ENCODE results near the gene ELMO1.

Gene ELMO1

DNA sequence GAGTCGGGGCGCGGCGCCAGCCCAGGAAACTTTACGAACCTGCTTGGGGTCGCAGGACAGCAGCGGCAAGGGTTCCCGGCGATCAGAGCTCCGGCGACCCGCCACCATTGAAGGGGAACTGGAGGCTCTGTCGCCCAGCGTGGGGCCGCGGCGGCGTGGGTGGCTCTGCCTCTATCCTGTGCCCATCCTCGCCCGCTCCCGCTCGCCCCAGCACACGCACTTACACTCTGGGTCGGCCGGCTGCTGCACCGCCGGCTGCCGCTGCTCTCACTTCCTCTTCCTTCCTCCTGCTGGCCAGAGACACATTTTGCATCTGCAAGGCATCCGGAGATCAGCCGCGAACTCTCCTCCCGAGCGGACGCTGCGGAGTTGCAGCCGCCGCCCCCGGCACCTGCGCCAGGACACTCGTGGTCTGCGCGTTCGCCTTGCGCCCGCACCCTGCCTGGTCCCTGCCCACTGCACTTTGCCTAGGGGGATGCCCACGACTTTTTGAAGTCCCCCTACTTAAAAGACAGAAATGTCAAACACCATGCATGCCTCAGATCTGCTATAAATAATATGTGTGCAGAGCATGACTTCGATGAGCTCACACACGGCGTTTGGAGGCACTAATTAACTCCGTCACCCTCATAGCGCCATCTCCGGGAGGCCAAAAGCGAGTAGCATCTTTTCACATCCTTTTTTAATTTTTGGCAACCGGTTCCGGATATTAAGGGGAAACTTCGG, at the start of gene ELMO1:
Gene ELMO1, minus strand, starts transcription at position 229 of the 726 bp plus-strand sequence. CDS start 106,174 bp downstream, outside the sequence.
- DNase-seq: peak; percentile 39

GRCh38 chr7:37497576-37497975, 48.9 kb upstream of the ELMO1 start:
- no peak for DNase-seq

- DNase-seq: peak; percentile 14
Measured at GRCh38 chr7:37495574-37496184, 47.0 kb upstream of the ELMO1 start.

- no peak for DNase-seq
Measured at GRCh38 chr7:37494926-37495325, 46.3 kb upstream of the ELMO1 start.

DNA sequence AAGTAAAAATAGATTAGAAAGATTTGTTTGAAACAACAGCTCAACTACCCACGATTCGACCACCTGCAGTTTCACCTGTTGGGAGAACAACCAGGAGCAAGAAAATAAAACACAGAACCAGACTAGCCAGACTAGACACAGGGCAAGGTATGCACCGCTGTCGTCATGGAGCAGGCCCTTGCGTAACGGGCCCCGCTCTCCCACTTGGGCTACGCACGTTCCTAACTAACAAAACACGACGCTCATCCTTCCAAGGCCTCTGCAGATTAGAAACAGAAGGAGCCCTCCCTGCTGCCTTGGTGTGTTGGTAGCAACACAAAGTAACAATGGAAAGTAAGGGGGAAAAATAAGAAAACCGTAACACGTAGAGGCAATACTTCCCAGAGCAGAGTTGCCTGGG, 45.1 kb upstream of the ELMO1 start:
- no peak for DNase-seq

GRCh38 chr7:37493123-37493522, 44.5 kb upstream of the ELMO1 start:
- DNase-seq: no peak

DNA sequence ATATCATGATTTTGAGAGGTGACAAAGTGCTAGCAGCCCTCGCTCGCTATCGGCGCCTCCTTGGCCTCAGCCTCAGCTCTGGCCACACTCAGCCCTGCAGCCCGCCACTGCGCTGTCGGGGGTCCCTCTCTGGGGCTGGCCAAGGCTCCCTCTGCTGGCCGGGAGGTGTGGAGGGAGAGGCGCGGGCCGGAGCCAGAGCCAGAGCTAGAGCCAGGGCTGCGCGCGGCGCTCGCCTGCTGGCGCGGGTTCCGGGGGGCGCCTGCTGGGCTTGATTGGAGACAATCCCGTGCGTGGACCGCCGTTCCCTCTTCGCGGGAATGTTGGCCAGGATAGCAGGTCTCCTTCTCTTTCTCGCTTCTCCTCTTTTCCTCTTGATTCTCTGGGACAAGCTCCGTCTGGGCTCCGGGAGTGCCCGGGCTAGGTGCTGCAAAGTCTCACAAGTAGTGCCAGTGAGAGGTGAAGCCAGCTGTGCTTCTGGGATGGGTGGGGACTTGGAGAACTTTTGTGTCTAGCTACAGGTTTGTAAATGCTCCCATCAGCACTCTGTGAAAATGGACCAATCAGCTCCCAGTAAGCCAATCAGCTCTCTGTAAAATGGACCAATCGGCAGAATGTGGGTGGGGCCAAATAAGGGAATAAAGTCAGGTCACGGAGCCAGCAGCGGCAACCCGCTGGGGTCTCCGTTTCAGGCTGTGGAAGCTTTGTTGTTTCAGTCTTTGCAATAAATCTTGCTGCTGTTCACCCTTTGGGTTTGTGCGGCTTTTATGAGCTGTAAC, 43.4 kb upstream of the ELMO1 start:
- no peak for DNase-seq

DNA sequence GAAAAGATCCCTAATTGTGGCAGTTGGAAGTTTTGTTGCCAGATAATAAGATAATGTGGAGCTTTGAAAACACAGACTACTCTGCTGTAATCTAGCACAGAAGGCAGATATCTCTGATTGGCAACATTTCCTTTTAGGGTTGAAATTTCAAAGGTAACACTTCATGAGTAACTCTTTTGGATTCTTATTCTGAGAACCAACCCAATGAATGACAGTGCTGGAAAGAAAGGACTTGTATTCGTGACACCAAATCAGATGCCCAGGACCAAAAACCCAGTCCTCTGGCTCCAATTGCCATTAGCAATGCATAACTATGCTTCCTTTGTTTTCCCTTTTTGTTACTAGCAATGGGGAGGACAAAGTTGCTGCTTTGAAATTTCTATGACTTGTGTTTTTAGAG, 41.0 kb upstream of the ELMO1 start:
- no peak for DNase-seq

GRCh38 chr7:37488163-37488764, 39.6 kb upstream of the ELMO1 start:
- DNase-seq: no peak

- DNase-seq: no peak
Measured at GRCh38 chr7:37484426-37485073, 35.9 kb upstream of the ELMO1 start.

DNA sequence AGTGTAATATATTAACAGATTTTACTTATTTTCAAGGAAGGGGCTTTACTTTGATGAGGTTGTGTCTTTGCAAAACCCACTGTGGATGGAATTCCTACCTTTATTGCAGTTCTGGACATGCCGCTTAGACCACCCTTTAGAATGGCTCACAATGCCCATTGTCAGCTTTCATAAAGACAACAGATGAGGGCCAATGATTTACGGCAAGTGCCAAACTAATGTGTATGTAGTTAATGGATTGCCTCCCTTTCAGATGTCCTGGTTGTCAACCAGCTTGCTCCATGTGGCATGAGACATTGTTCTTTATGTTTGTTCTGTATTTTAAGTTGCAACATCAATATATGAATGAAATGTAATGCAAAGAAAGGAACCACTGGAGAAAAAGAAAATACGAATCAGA, 35.0 kb upstream of the ELMO1 start:
- DNase-seq: no peak

DNA sequence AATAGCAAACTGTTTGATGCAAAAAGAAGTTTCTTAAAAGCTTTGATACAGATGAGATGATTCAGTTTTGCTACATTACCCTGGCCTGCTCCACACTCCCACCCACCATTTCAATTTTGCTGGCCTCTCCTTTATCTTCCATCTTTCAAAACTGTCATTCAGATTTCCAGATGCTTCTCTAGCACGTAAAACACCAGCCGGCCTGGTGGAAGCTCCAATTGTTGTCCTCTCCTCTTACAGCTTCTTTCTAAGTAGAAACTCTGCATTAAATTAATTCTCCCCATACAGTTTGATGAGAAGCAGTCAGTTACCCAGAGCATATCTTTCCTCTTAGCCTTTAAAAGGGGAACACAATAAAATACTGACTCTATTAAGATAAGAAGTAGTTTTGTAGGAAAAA, 34.3 kb upstream of the ELMO1 start:
- DNase-seq: no peak

DNA sequence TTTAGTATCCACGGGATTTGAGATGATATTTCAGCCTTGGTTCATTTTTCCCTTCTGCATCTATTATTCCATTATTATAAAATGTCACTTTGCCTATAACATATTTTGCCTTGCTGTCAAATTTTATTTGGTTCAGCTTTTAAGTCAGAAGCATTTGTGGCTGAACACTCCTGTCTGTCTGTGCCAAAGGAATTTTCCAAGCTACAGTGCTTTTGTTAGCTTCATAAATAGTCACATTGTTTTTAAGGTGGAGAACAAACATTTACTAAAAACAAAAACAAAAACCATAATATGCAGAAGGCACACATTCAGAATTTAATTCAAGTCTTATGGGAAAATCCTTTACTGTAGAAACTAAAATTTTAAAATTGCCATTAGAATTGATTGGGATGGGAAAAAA, 33.8 kb upstream of the ELMO1 start:
- no peak for DNase-seq

DNA sequence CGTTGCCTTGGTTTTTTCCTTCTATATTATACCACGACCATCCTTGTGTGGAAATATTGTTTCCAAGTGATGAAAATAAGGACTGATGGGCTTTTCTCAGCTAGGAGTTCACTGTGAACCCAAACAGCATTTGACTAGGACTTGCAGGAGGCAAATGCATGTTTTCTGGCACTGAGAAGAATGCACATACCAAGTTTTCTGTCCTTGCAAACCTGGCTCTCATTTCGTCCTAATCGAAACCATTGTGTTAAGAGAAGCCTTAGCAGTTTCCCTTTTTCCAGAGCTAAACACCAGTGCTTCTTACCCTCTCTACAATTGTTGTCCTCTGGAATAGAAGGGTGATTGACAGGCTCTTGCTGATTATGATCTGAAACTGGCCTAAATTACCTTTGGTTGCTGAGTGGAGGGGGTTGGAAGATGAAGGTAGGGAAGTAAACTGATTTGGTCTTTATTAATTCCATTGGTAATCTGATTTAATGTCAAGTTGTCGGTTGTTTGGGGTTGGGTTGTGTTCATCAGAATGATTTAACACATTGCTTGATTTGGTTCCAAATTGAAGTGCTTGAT, 33.1 kb upstream of the ELMO1 start:
- DNase-seq: no peak

GRCh38 chr7:37481154-37481553, 32.5 kb upstream of the ELMO1 start:
- DNase-seq: no peak

DNA sequence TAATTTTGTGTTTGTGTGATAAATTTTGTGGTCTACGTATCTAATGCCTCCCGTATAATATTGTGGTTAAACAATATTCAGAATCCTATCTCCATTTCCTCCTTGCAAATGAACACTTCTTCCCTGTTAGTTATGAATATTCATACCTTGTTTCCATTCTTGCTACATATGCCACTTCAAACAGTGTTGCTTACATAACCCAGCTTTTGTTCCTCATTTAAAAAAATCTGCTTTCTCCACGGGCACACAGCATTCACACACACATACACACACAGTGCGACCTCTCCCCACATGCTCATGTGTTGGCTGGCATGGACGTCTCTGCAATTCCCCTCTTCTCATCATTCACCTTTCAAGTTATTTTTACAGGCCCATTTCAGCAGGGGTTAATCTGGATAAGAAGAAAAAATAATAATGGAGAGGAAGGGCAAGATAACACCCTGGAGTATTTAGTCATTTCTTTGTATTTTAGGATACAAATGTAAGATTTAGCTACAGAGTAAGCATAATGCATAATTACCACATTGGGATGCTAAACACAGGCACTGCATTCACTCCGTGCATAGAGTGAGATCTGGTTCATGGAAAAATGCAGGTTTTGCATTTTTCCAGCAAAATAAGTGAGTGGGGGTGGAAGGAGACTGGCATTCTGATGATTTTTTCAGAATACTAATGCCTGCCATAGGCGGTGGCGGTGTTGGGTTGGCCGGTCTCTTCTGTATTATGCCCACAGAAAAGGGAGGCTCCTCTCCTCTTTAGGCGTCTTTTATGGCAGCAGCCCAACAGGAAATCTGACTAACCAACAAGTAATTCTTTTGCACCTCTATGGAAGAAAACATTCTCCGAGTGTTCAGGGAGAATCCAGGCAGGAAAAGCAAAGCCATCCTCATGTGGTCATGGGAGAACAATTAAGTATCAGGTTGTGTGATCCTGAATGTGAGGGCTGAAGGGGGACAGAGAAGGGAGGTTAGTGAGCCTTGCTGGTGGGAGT, 31.7 kb upstream of the ELMO1 start:
- peak; percentile 35 for DNase-seq

DNA sequence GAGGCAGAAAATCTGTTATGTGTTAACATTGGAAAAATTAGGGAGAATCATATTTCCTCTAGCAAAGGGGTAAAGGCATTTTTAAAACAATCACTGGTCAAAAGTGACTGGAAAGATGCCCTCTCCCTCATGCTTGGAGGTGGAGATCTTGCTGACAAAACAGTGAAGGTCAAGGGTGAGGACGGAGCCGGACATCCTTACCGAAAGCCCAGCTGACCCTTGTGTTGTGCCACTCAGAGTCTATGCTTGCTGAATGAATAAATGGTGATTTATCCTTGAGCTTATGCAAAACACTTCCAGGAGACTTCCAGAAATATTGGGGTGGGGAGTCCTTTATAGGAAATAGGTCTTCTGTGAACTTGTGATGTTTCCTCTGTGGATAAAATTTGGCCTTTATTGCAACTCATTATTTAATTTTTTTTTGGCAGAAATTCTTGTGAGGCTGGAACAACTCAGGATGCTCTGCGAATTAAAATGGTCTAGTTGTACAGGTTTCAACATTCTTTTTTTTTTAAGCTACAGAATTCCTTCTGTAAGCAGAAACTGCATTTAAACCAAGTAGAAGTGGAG, 28.3 kb upstream of the ELMO1 start:
- DNase-seq: no peak

DNA sequence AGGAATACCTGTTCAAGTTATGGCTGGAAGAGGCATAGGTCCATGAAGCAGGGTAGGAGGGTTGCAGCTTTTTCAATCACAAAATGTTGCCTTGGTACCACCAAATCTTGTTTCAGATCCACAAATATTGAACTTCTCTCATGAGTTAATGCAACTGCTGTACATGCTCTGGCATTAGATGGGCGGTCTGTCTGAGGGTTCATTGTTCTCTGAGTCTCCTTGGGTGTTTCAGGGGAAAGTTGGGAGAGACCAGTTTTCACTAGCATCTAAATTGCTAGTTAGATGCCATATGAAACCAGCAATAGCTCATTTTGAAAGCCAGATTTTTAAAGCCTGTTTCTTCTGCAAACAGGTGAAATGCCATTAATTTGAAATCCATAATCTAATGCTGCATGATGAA, 27.8 kb upstream of the ELMO1 start:
- DNase-seq: no peak

DNA sequence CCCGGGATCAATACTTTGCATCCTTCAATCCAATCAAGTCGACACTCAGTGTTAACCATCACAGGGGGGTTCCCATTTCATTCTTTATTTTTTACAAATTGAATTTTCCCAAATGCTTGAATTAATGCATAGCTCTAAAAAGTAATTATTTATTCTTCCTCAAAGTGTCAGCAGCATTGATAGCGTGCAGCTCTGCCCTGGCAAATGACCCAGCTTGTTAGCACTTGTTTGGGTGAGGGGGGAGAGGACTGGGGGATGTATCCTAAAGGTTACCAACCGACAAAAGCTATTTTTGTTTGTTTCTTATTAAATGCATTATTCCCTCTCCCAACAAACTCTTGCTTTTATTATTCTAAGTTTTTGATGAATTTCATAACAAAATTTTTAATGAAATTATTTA, 27.0 kb upstream of the ELMO1 start:
- no peak for DNase-seq

- no peak for DNase-seq
Measured at GRCh38 chr7:37471619-37472018, 23.0 kb upstream of the ELMO1 start.

DNA sequence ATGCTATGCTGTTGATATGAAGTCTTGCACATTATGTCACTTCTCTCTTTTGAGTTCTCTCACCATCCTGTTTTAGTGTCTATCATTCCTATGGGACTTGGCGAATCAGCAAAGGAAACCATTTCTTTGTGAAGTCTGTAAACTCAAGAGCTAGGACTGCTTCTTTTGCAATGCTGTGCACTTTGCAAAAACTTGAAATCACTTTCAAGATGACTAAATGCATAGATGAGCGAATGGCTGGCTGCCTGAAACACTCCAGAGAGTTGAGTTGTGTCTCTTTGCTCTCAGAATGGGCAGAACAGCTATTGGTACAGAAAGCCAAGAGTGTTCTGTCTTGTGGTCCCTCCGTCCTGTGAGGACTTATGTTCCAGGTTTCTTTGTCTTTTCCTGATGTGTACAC, 18.3 kb upstream of the ELMO1 start:
- DNase-seq: no peak
